ENCODE results near the gene SLC15A2. TPM values are rescaled to one million over a fixed set of nuclear protein-coding genes. Genes with fewer than 3 reads are reported as not detected.

The SLC15A2 gene
- total and polyA plus RNA-seq, 2 experiments from 2014 or later: 0.26 to 0.90 TPM

GRCh38 chr3:121988146-121988545 lies 93.9 kb downstream of the SLC15A2 start:
- ATAC-seq (no peak), DNase-seq (ENCODE audit: low spot score) (no peak)
- Histone ChIP-seq H2AFZ (no peak overlapping the region), H4K20me1 (replicated peaks; ENCODE audit: insufficient read depth) (no peaks in the 10 kb centered on the region), H3K79me2 (replicated peaks; ENCODE audit: insufficient read depth) (no peaks in the 10 kb centered on the region), H3K4me2 (no peak overlapping the region), H3K36me3 (ENCODE audit: insufficient read depth) (no peaks in the 10 kb centered on the region), H3K27ac (ENCODE audit: low read depth) (no peak overlapping the region), H3F3A (replicated peaks; ENCODE audit: low read depth) (no peaks in the 10 kb centered on the region), H3K4me3 (no peak overlapping the region), H3K27me3 (ENCODE audit: insufficient read depth) (no peaks in the 10 kb centered on the region), H3K9me2 (ENCODE audit: insufficient read depth) (no peaks in the 10 kb centered on the region), H3K4me1 (ENCODE audit: insufficient read depth) (no peaks in the 10 kb centered on the region)
- Mint-ChIP-seq H3K27me3 (ENCODE audit: insufficient read depth, low read depth, poor library complexity) (no peaks in the 10 kb centered on the region), H3K36me3 (ENCODE audit: low read depth) (peaks cover 10% of the 10 kb centered on the region; the same call in 2 of the 3 replicates), H3K4me1 (no peaks in the 10 kb centered on the region), H3K9me3 (peaks cover 10% of the 10 kb centered on the region), H3K27ac (no peak overlapping the region), H3K4me3 (no peak overlapping the region)
- TF ChIP-seq, protein P1, sequence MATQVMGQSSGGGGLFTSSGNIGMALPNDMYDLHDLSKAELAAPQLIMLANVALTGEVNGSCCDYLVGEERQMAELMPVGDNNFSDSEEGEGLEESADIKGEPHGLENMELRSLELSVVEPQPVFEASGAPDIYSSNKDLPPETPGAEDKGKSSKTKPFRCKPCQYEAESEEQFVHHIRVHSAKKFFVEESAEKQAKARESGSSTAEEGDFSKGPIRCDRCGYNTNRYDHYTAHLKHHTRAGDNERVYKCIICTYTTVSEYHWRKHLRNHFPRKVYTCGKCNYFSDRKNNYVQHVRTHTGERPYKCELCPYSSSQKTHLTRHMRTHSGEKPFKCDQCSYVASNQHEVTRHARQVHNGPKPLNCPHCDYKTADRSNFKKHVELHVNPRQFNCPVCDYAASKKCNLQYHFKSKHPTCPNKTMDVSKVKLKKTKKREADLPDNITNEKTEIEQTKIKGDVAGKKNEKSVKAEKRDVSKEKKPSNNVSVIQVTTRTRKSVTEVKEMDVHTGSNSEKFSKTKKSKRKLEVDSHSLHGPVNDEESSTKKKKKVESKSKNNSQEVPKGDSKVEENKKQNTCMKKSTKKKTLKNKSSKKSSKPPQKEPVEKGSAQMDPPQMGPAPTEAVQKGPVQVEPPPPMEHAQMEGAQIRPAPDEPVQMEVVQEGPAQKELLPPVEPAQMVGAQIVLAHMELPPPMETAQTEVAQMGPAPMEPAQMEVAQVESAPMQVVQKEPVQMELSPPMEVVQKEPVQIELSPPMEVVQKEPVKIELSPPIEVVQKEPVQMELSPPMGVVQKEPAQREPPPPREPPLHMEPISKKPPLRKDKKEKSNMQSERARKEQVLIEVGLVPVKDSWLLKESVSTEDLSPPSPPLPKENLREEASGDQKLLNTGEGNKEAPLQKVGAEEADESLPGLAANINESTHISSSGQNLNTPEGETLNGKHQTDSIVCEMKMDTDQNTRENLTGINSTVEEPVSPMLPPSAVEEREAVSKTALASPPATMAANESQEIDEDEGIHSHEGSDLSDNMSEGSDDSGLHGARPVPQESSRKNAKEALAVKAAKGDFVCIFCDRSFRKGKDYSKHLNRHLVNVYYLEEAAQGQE (IDR thresholded peaks at IDR 0.05; ENCODE audit: unreplicated experiment): no peak
- TF ChIP-seq, protein P2, sequence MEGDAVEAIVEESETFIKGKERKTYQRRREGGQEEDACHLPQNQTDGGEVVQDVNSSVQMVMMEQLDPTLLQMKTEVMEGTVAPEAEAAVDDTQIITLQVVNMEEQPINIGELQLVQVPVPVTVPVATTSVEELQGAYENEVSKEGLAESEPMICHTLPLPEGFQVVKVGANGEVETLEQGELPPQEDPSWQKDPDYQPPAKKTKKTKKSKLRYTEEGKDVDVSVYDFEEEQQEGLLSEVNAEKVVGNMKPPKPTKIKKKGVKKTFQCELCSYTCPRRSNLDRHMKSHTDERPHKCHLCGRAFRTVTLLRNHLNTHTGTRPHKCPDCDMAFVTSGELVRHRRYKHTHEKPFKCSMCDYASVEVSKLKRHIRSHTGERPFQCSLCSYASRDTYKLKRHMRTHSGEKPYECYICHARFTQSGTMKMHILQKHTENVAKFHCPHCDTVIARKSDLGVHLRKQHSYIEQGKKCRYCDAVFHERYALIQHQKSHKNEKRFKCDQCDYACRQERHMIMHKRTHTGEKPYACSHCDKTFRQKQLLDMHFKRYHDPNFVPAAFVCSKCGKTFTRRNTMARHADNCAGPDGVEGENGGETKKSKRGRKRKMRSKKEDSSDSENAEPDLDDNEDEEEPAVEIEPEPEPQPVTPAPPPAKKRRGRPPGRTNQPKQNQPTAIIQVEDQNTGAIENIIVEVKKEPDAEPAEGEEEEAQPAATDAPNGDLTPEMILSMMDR (conservative IDR thresholded peaks at IDR 0.05; ENCODE audit: low read depth in 2 of 2): no peak
- TF ChIP-seq EZH2 (IDR thresholded peaks at IDR 0.05; ENCODE audit: low read depth, unreplicated experiment) (no peak), ZNF462 (CRISPR knock-in tag; IDR thresholded peaks at IDR 0.05) (no peak), NANOG (IDR thresholded peaks at IDR 0.05; ENCODE audit: borderline replicate concordance) (no peak), CREB1 (CRISPR knock-in tag; IDR thresholded peaks at IDR 0.05; ENCODE audit: low read depth) (no peak), ETS1 (IDR thresholded peaks at IDR 0.05) (no peak), ZNF331 (CRISPR knock-in tag; IDR thresholded peaks at IDR 0.05; ENCODE audit: low read depth) (no peak), POLR2AphosphoS5 (IDR thresholded peaks at IDR 0.05; ENCODE audit: low read depth) (no peak), JUNB (IDR thresholded peaks at IDR 0.05; ENCODE audit: unreplicated experiment) (no peak), EZH2phosphoT487 (IDR thresholded peaks at IDR 0.05; ENCODE audit: unreplicated experiment) (no peak), STAT1 (IDR thresholded peaks at IDR 0.05; ENCODE audit: unreplicated experiment) (no peak), ZNF114 (CRISPR knock-in tag; IDR thresholded peaks at IDR 0.05) (no peak)

Data from GM23338 (cell line).